ENCODE measurements around the gene SMAD3.

Gene SMAD3

GRCh38 chr15:67196672-67197363 lies 131.4 kb downstream of the SMAD3 start:
- no peak for DNase-seq (ENCODE audit: low read depth in 2 of 2)

GRCh38 chr15:67197364-67197695 lies 131.9 kb downstream of the SMAD3 start:
- no peak for DNase-seq (ENCODE audit: low read depth in 2 of 2)

GRCh38 chr15:67198157-67198754 lies 132.9 kb downstream of the SMAD3 start:
- DNase-seq (ENCODE audit: low read depth in 2 of 2) = no peak

GRCh38 chr15:67199391-67199790 lies 134.0 kb downstream of the SMAD3 start:
- no peak for DNase-seq (ENCODE audit: low read depth in 2 of 2)

- DNase-seq (ENCODE audit: low read depth in 2 of 2) = no peak
These were observed 134.7 kb downstream of the SMAD3 start for GRCh38 chr15:67199881-67200763.

GRCh38 chr15:67201136-67201535 lies 135.7 kb downstream of the SMAD3 start:
- DNase-seq (ENCODE audit: low read depth in 2 of 2) = no peak

- DNase-seq (ENCODE audit: low read depth in 2 of 2) = no peak
These were observed 136.7 kb downstream of the SMAD3 start for GRCh38 chr15:67202091-67202490.

GRCh38 chr15:67202991-67203390 lies 137.6 kb downstream of the SMAD3 start:
- no peak for DNase-seq (ENCODE audit: low read depth in 2 of 2)

- DNase-seq (ENCODE audit: low read depth in 2 of 2) = no peak
These were observed 142.3 kb downstream of the SMAD3 start for GRCh38 chr15:67207555-67208207.

GRCh38 chr15:67208396-67208795 lies 143.0 kb downstream of the SMAD3 start:
- no peak for DNase-seq (ENCODE audit: low read depth in 2 of 2)

GRCh38 chr15:67210555-67211168 lies 145.3 kb downstream of the SMAD3 start:
- no peak for DNase-seq (ENCODE audit: low read depth in 2 of 2)

- no peak for DNase-seq (ENCODE audit: low read depth in 2 of 2)
These were observed 147.4 kb downstream of the SMAD3 start for GRCh38 chr15:67212684-67213367.

GRCh38 chr15:67215102-67215501 lies 149.7 kb downstream of the SMAD3 start:
- no peak for DNase-seq (ENCODE audit: low read depth in 2 of 2)

- no peak for DNase-seq (ENCODE audit: low read depth in 2 of 2)
These were observed 151.5 kb downstream of the SMAD3 start for GRCh38 chr15:67216859-67217258.

GRCh38 chr15:67218428-67218827 lies 153.0 kb downstream of the SMAD3 start:
- no peak for DNase-seq (ENCODE audit: low read depth in 2 of 2)

GRCh38 chr15:67219288-67219687 lies 153.9 kb downstream of the SMAD3 start:
- no peak for DNase-seq (ENCODE audit: low read depth in 2 of 2)

- no peak for DNase-seq (ENCODE audit: low read depth in 2 of 2)
These were observed 159.5 kb downstream of the SMAD3 start for GRCh38 chr15:67224889-67225288.

GRCh38 chr15:67225336-67225735 lies 159.9 kb downstream of the SMAD3 start:
- DNase-seq (ENCODE audit: low read depth in 2 of 2) = no peak

- no peak for DNase-seq (ENCODE audit: low read depth in 2 of 2)
These were observed 162.0 kb downstream of the SMAD3 start for GRCh38 chr15:67227431-67227830.

- no peak for DNase-seq (ENCODE audit: low read depth in 2 of 2)
These were observed 162.4 kb downstream of the SMAD3 start for GRCh38 chr15:67227846-67228245.

- no peak for DNase-seq (ENCODE audit: low read depth in 2 of 2)
These were observed 162.9 kb downstream of the SMAD3 start for GRCh38 chr15:67228286-67228685.
